Putamen (tissue), 1 donor: ENCODE results near the gene ERC1.

Experiments
- DNase-seq: peaks from one replicate; pipeline ENCODE4 v3.0.0-alpha.2; 2016; ENCODE audit warnings: low spot score

The ERC1 gene

DNA sequence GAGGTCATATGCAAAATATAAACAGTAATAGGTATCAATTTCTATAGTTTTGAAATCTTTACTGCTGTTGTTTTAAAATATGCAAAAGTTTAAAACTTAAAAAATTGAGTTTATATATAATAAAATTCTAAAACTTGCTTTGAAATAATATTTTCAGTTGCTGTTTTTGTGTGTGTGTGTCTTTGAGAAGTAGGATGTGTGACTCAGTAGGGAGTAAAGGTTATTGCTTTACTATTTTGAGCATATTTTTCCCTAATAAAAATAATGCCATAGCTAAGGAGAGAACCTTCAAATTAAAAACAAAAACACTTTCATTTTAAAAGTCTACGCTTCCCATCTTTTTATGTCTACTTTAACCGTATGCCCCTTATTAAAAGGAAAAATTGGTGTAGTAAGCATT, 365.3 kb downstream of the ERC1 start:
- DNase-seq, result no peak

DNA sequence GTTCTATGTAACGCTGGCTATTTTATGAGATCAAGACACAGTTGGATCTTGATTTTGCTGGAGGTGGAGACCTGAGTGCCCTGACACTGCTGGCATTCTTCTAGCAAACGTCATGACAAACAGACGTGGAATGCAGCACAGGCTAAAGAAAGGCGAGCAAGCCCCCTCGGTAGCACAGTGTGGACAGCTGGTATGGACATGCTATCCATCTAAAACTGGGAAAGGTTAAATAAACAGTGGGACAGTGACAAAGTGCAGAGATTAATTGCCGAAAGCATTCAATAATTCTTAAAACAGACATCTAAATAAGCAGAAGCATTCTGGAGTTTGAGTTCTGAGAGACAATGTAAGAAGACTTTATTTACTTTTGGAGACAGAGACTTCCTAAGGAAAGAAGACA, 366.1 kb downstream of the ERC1 start:
- DNase-seq, result no peak

GRCh38 chr12:1357711-1358110, 366.7 kb downstream of the ERC1 start:
- DNase-seq, result no peak

DNA sequence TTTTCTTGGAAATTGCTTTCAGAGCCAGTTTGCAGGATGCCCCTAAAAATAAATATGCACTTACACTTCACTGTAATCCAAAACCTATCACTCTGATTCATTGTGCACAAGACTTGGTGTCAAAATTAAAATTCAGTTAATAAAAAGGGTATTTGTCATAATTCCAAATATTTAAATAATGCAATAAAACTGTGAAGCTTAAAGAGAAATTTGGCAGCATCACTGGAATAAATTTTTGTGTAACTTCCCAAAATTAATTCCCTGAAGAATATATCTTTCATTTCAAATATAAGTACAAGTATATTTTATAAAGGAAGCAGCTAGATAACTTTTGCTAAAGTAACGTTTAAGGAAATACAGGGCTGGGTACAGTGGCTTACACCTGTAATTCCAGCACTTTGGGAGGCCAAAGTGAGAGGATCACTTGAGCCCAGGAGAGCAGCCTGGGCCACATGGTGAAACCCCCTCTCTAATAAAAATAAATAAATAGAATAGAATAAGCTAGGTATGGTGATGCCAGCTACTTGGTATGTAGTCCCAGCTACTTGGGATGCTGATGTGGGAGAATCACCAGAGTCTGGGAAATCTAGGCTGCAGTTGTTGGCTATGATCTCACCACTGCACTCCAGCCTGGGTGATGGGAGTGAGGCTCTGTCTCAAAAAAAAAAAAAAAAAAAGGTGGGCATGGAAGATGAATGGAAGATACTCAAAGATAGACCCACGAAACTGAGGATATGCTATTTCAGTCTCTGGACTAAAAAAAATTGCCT, 369.6 kb downstream of the ERC1 start:
- DNase-seq, result no peak

DNA sequence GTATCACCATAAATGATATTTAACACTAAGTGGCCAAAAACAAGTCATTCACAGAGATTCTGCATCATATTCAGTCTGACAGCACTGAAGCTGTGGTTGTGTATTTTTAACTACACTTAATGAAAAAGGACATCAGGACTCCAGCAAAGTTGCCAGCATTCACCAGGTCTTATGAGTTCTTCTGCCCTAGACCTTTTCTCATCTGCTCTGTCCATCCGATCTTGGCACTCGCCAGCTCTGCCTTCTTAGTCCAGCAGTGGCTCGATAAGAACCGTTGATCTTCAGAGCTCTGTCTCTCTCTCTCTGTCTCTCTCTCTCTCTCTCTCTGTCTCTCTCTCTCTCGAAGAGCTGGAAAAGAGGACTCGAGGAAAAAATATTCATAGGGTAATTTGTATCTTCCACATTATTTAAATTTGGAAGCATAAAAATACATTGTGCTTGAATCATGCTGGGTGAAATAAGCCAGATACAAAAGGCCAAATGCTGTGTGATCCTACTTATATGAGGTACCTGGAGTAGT, 371.2 kb downstream of the ERC1 start:
- DNase-seq, result no peak

DNA sequence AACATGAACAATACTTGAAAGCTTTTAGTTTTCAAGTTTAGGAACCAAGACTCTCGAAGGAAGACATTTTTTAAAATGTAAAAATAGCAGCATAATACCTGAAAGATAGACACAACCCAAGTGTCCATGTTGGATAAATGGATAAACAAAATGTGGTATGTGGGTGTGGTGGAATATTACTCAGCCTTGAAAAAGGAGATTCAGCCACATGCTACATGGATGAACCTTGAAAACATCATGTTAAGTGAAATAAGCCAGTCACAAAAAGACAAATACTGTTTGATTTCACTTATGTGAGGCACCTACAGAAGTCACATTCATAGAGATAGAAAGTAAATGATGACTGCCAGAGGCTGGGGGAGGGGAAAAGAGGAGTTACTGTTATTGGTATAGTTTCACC, 374.7 kb downstream of the ERC1 start:
- no peak for DNase-seq

GRCh38 chr12:1367331-1368291, 376.6 kb downstream of the ERC1 start:
- DNase-seq, result no peak

DNA sequence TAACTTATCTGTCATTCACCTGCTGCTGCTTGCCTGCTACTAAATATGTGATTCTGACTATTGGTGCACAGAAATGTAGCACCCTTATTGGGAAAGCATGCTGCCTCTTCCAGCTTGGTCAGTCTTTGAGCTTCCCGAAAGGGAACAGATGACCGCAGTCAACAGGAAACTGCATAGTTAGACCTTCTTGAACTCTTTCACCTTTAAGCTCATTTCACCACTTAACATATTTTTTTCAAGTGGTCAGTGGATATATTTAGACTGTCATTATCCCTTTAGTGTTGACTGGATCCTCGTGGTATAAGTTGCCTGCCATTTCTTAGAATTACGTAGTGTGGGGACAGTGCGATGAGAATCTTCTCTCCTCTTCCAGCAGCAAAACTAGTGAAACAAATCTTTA, 378.4 kb downstream of the ERC1 start:
- DNase-seq, result no peak

- DNase-seq, result no peak
Measured at GRCh38 chr12:1369938-1370500, 379.0 kb downstream of the ERC1 start.

- no peak for DNase-seq
Measured at GRCh38 chr12:1373901-1374735, 383.1 kb downstream of the ERC1 start.

GRCh38 chr12:1375323-1375722, 384.3 kb downstream of the ERC1 start:
- DNase-seq, result no peak

DNA sequence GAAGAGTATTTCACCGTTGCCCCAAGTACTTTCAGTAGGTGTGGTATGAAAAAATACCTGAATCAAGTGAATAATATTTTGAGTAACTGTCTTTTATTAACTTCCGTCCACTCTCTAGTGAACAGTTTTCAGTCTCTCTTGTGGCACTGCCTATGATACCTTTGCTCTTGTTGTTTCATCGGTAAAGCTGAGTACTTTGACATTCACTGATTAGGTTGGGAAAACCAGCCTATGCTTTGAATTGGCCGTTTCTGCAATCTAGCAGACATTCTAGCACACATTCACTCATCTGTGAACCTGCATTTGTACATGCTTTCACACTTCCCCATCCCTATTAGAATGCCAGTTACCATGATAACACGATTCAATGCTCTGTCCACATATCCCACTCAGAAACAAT, 386.1 kb downstream of the ERC1 start:
- no peak for DNase-seq

GRCh38 chr12:1377681-1378080, 386.7 kb downstream of the ERC1 start:
- DNase-seq, result no peak

- no peak for DNase-seq
Measured at GRCh38 chr12:1380171-1380851, 389.3 kb downstream of the ERC1 start.

GRCh38 chr12:1382151-1382550, 391.1 kb downstream of the ERC1 start:
- DNase-seq, result no peak

GRCh38 chr12:1382826-1383225, 391.8 kb downstream of the ERC1 start:
- no peak for DNase-seq

GRCh38 chr12:1383758-1384157, 392.7 kb downstream of the ERC1 start:
- DNase-seq, result no peak

GRCh38 chr12:1384910-1385309, 393.9 kb downstream of the ERC1 start:
- no peak for DNase-seq

DNA sequence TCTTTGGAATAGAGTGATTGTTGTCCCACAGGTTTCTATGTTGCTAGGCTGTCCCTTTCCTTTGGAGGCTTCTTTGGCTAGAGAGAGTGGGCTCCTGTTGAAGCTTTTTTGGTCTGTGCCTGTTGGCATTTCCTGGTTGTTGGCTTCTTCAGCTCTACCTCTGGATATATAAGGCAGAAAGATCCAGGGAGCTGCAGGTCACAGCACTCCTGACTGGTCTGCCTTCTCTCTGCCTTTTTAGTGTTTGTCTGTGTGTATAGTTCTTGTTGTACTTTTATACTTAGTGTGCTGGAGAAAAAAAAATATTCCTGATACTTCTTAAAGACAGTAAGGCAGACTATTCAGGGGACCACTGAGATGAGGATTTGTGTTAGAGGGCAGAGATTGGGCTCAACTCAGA, 400.7 kb downstream of the ERC1 start:
- no peak for DNase-seq

DNA sequence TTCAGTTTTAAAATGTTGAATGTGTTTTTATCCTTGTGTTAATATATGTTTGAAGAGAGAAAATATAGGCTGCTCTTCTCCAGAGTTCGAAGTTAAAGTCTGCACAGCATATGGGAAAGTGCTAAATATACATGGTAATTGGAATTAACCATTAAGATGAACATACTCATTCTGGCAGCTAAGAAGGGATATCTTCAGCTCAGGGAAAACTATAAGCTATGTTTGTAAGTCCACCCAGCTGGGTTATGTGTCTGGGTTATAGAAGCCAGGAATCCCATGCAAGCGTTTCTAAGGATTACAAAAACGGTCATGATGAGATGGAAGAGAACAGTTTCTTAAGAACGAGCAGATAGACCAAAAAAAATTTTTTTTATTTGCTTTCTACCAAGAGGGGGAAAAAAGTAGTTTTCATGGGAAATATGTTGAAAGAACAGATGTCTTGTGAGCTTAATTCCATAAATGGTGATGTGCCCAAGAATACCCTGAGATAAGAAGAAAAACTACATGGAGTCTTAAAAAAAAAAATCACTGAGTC, 404.5 kb downstream of the ERC1 start:
- no peak for DNase-seq

DNA sequence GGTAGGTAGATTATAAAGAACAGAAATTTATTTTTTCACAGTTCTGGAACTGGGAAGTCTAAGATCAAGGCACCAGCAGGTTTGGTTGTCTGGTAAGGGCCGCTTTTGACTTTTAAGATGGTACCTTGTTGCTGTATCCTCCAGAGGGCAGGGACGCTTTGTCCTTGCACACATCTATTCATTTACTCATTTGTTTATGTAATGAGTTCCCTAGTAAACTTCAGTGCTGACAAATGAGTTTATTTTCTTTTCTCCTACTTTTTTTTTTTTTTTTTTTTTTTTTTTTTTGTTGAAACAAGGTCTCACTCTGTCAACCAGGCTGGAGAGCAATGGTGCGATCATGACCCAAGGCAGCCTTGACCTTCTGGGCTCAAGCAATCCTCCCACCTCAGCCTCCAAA, 407.6 kb downstream of the ERC1 start:
- no peak for DNase-seq
